Astrocyte of the cerebellum (primary cell): ENCODE data around the gene VENTX.

ENCODE experiments used
- DNase-seq: peaks from one replicate; pipeline ENCODE4 v3.0.0-alpha.2; 2011; ENCODE audit warnings: low read depth
- H3K4me3 ChIP-seq: 2 replicates; pipeline ENCODE4 v1.5.1; 2011; ENCODE audit warnings: mild to moderate bottlenecking, low read depth, low read length, moderate library complexity
- CTCF ChIP-seq: IDR thresholded peaks from 2 replicates; pipeline ENCODE4 v1.5.1; 2012; ENCODE audit warnings: low read length, low read depth, moderate library complexity, mild to moderate bottlenecking; ENCODE audit errors: missing control alignments
- in situ Hi-C: cut with HindIII; loops from 2 replicates; pipeline ENCODE4 v1.10.0; 2017; ENCODE audit warnings: low sequenced_read_pairs

The VENTX gene

GRCh38 chr10:133274751-133275683, 37.4 kb downstream of the VENTX start:
- no peak for TF ChIP-seq CTCF
- DNase-seq = no peak
- in situ Hi-C loops = no loop called here
- H3K4me3 ChIP-seq = no peak overlapping the region

- H3K4me3 ChIP-seq = no peak overlapping the region
- in situ Hi-C loops = no loop called here
- DNase-seq = no peak
- no peak for TF ChIP-seq CTCF
Measured at GRCh38 chr10:133275684-133276092, 38.0 kb downstream of the VENTX start.

- in situ Hi-C loops = no loop called here
Measured at GRCh38 chr10:133276100-133276434, 38.4 kb downstream of the VENTX start.

GRCh38 chr10:133276435-133277201, 39.0 kb downstream of the VENTX start, which contains the start of gene ADAM8:
Gene ADAM8, minus strand, starts transcription at chr10:133276868. Its CDS starts 51 bp downstream, at chr10:133276817.
- in situ Hi-C loops = no loop called here
- no peak for DNase-seq
- TF ChIP-seq CTCF = no peak
- H3K4me3 ChIP-seq = peak within 1 kb of the TSS; percentile 13

More at GRCh38 chr10:133276100-133276434, 38.4 kb downstream of the VENTX start:
- H3K4me3 ChIP-seq = no peak overlapping the region
- TF ChIP-seq CTCF = no peak
- DNase-seq = no peak

- DNase-seq = no peak
- in situ Hi-C loops = no loop called here
- no peak for TF ChIP-seq CTCF
- no peak overlapping the region for H3K4me3 ChIP-seq
Measured at GRCh38 chr10:133277277-133277992, 39.8 kb downstream of the VENTX start.

GRCh38 chr10:133277993-133278576, 40.4 kb downstream of the VENTX start:
- no peak for TF ChIP-seq CTCF
- in situ Hi-C loops = no loop called here
- no peak overlapping the region for H3K4me3 ChIP-seq
- no peak for DNase-seq
